Kidney (tissue), 14 donors: ENCODE results near the gene MRPL1. TPM values are rescaled to one million over a fixed set of nuclear protein-coding genes. Genes with fewer than 3 reads are reported as not detected.

ENCODE experiments used
- DNase-seq, 5 donors: peaks; one replicate each; pipeline ENCODE4 v3.0.0-alpha.2; 2013 to 2020
- FAIRE-seq: peaks from 2 replicates; lab custom pipeline; 2012; peaks lifted over from hg19 to GRCh38; lab: Jason Lieb, UNC
- H3K27ac ChIP-seq, 2 donors: one replicate each; pipeline ENCODE4 v1.7.0; 2013; ENCODE audit warnings: low read depth in 2 of 2, low read length in 2 of 2, inconsistent platforms in 1 of 2
- H3K27me3 ChIP-seq: one replicate; pipeline ENCODE4 v1.7.1; 2013; ENCODE audit warnings: low read length, inconsistent platforms; ENCODE audit not compliant: control insufficient read depth, insufficient read depth
- H3K36me3 ChIP-seq, 3 donors: one replicate each; pipeline versions ENCODE4 v1.7.0 to v1.7.1; 2013; ENCODE audit warnings: low read length in 3 of 3, control low read depth in 1 of 3, inconsistent platforms in 1 of 3; ENCODE audit not compliant: insufficient read depth in 3 of 3, control insufficient read depth in 2 of 3
- H3K4me1 ChIP-seq, 3 donors: one replicate each; pipeline versions ENCODE4 v1.7.0 to v1.7.1; 2013; ENCODE audit warnings: low read length in 3 of 3, inconsistent platforms in 1 of 3, low read depth in 1 of 3; ENCODE audit not compliant: control insufficient read depth in 2 of 3, insufficient read depth in 2 of 3
- H3K4me3 ChIP-seq, 3 donors: one replicate each; pipeline versions ENCODE4 v1.7.0 to v1.8.1; 2013; ENCODE audit warnings: low read length in 3 of 3, control low read depth in 1 of 3, inconsistent platforms in 1 of 3
- H3K9ac ChIP-seq, 3 donors: one replicate each; pipeline versions ENCODE4 v1.7.0 to v1.7.1; 2013; ENCODE audit warnings: low read length in 3 of 3, control low read depth in 1 of 3, inconsistent platforms in 1 of 3
- H3K9me3 ChIP-seq, 3 donors: one replicate each; pipeline versions ENCODE4 v1.7.0 to v1.7.1; 2013; ENCODE audit warnings: low read length in 3 of 3, control low read depth in 1 of 3, inconsistent platforms in 1 of 3; ENCODE audit not compliant: control insufficient read depth in 2 of 3, insufficient read depth in 1 of 3
- intact Hi-C: fragments of 100-400 bp; cut with DNase I; formaldehyde crosslinking; loops from one replicate; pipeline ENCODE4 v1.11.1; 2022
- polyA plus RNA-seq: library from polyadenylated mRNA; stranded (reverse); fragments of 350-450 nt; fragmentation: Illumina TruSeq; extraction: RNeasy Lipid Tissue Mini Kit (QIAGEN cat#74804); gene quantifications from one replicate; pipeline ENCODE4 v1.2.3, GENCODE V29; 2014; ENCODE audit warnings: low read depth, low replicate concordance; ENCODE audit not compliant: insufficient read depth
- total RNA-seq: library from RNA; stranded (reverse); fragmentation: NEBNext Ultra II Directional; extraction: Animal tissue kit (Norgen Biotek cat#: 25700); gene quantifications from one replicate; pipeline ENCODE4 v1.2.1, GENCODE V29; 2021
- TF ChIP-seq, protein P1 (sequence below): IDR thresholded peaks from 3 replicates; pipeline ENCODE4 v1.5.1; 2012; ENCODE audit warnings: mild to moderate bottlenecking, moderate library complexity, borderline replicate concordance; ENCODE audit not compliant: insufficient read depth; ENCODE audit errors: extremely low read depth
- donor health status: control.
- donor health status: control.
- donor health status: control.
- donor health status: control.
- donor health status: control.
- donor health status: DM: yes; HTN: yes; CAD: no.
- donor health status: Normal renal cell carcinoma (clear cell type).

Gene MRPL1
- total and polyA plus RNA-seq, 2 donors from 2014 or later = 29.8 to 61.0 TPM

GRCh38 chr4:77817304-77818072 lies 45.1 kb upstream of the MRPL1 start:
- Histone ChIP-seq H3K36me3 (no peaks in the 10 kb centered on the region), H3K27ac (peak overlapping the region; percentile 97 to 99), H3K4me3 (peak overlapping the region; percentile 83 to 97 (median 88)), H3K4me1 (peaks cover 0 to 16% (median 3%) of the 10 kb centered on the region in 3 donors), H3K9me3 (no peaks in the 10 kb centered on the region), H3K9ac (peak overlapping the region; percentile 63 to 99 (median 79)), H3K27me3 (no peaks in the 10 kb centered on the region)
- TF ChIP-seq, protein P1, sequence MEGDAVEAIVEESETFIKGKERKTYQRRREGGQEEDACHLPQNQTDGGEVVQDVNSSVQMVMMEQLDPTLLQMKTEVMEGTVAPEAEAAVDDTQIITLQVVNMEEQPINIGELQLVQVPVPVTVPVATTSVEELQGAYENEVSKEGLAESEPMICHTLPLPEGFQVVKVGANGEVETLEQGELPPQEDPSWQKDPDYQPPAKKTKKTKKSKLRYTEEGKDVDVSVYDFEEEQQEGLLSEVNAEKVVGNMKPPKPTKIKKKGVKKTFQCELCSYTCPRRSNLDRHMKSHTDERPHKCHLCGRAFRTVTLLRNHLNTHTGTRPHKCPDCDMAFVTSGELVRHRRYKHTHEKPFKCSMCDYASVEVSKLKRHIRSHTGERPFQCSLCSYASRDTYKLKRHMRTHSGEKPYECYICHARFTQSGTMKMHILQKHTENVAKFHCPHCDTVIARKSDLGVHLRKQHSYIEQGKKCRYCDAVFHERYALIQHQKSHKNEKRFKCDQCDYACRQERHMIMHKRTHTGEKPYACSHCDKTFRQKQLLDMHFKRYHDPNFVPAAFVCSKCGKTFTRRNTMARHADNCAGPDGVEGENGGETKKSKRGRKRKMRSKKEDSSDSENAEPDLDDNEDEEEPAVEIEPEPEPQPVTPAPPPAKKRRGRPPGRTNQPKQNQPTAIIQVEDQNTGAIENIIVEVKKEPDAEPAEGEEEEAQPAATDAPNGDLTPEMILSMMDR = no peak
- DNase-seq = peak in 2 of 5 donors; percentile 51 to 56
- peak; percentile 25 for FAIRE-seq
- intact Hi-C loops = no loop called here

DNA sequence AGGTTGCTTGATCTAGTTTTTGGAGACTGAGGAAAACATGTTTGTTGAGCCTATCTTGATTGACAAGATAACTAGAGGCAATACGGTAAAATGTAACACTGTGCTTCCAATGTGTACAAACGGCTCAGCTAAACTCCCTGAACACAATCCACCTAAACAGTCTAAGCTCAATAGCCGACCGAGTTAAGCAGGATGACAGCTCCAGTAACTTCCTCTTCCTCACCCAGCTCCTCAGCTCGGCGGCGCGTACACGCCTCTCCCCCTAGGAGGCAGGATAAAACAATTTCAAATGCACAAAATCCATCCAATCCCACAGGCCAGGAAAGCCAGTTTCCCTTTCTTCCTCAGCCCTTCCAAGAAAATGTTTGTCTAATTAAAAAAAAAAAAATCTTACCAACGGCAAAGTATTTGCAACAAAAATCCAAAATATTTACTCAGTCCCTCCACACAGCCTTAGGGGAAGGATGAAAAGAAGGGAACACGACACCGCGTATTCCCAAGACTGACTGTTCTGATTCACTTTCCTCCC lies 44.5 kb upstream of the MRPL1 start:
- H3K27ac ChIP-seq = peak overlapping the region; percentile 97 to 99
- H3K4me3 ChIP-seq = peak overlapping the region; percentile 83 to 97 (median 88)
- TF ChIP-seq, protein P1 = peak; percentile 30
- H3K9me3 ChIP-seq = no peaks in the 10 kb centered on the region
- no peaks in the 10 kb centered on the region for H3K27me3 ChIP-seq
- no peaks in the 10 kb centered on the region for H3K36me3 ChIP-seq
- no peak for FAIRE-seq
- H3K4me1 ChIP-seq = peaks cover 0 to 16% (median 3%) of the 10 kb centered on the region in 3 donors
- DNase-seq = peak; percentile 79 to 95 (median 91)
- H3K9ac ChIP-seq = peak overlapping the region; percentile 63 to 99 (median 79)
- intact Hi-C loops = no loop called here

- Histone ChIP-seq H3K9ac (peak within 1 kb of the TSS; percentile 86 to 99 (median 99)), H3K27me3 (no peaks in the 10 kb centered on the region), H3K4me3 (peak within 1 kb of the TSS; percentile 90 to 97 (median 92)), H3K27ac (peak within 1 kb of the TSS; percentile 97 to 99), H3K9me3 (no peaks in the 10 kb centered on the region), H3K4me1 (peaks cover 0 to 16% (median 3%) of the 10 kb centered on the region in 3 donors), H3K36me3 (no peaks in the 10 kb centered on the region)
- DNase-seq (peak; percentile 75 to 90 (median 88)), FAIRE-seq (no peak)
- intact Hi-C loops = no loop called here
- TF ChIP-seq, protein P1 = no peak
These were observed 43.8 kb upstream of the MRPL1 start, which contains the start of gene CNOT6L for GRCh38 chr4:77818602-77819403. Gene CNOT6L (minus strand): TSS chr4:77819368. CDS start chr4:77819308, 60 bp downstream.
